Smooth muscle cell (in vitro differentiated cells): ENCODE measurements around the gene GRPEL2. TPM values are rescaled to one million over a fixed set of nuclear protein-coding genes. Genes with fewer than 3 reads are reported as not detected.

Source experiments
- DNase-seq: peaks from one replicate; lab custom pipeline; 2025; ENCODE audit not compliant: unreplicated experiment; lab: John Stamatoyannopoulos, UW
- H2AFZ ChIP-seq: fragments of 200-600 bp; sonication (generic); 2 replicates; pipeline ENCODE4 v1.6.0; 2016; ENCODE audit warnings: antibody characterized with exemption, low read depth, mild to moderate bottlenecking
- H3F3A ChIP-seq: fragments of 200-600 bp; sonication (generic); 2 replicates; pipeline ENCODE4 v1.6.0; 2017; ENCODE audit warnings: antibody characterized with exemption, low read depth
- H3K27ac ChIP-seq: fragments of 200-600 bp; sonication (generic); 2 replicates; pipeline ENCODE4 v1.5.1; 2016; ENCODE audit warnings: low read depth, mild to moderate bottlenecking
- H3K27me3 ChIP-seq: fragments of 200-600 bp; sonication (generic); 2 replicates; pipeline ENCODE4 v1.6.1; 2016; ENCODE audit warnings: low read depth, mild to moderate bottlenecking
- H3K36me3 ChIP-seq: fragments of 200-600 bp; sonication (generic); 2 replicates; pipeline ENCODE4 v1.5.1; 2016; ENCODE audit warnings: low read depth
- H3K4me1 ChIP-seq: fragments of 200-600 bp; sonication (generic); 2 replicates; pipeline ENCODE4 v1.5.1; 2016; ENCODE audit warnings: low read depth
- H3K4me2 ChIP-seq: fragments of 200-600 bp; sonication (generic); 2 replicates; pipeline ENCODE4 v1.6.0; 2016; ENCODE audit warnings: mild to moderate bottlenecking
- H3K4me3 ChIP-seq: fragments of 200-600 bp; sonication (generic); 2 replicates; pipeline ENCODE4 v1.5.1; 2016; ENCODE audit warnings: mild to moderate bottlenecking
- H3K79me2 ChIP-seq: fragments of 200-600 bp; sonication (generic); 2 replicates; pipeline ENCODE4 v1.6.0; 2016; ENCODE audit warnings: low read depth, mild to moderate bottlenecking
- H3K9ac ChIP-seq: fragments of 200-600 bp; sonication (generic); 2 replicates; pipeline ENCODE4 v1.6.0; 2016; ENCODE audit warnings: low read depth
- H3K9me3 ChIP-seq: fragments of 200-600 bp; sonication (generic); replicated peaks from 2 replicates; pipeline ENCODE4 v1.5.1; 2016; ENCODE audit warnings: low read depth
- H4K20me1 ChIP-seq: fragments of 200-600 bp; sonication (generic); 2 replicates; pipeline ENCODE4 v1.6.0; 2016; ENCODE audit warnings: low read depth
- CTCF ChIP-seq: fragments of 200-600 bp; sonication (generic); IDR thresholded peaks from 2 replicates; pipeline ENCODE4 v1.5.1; 2017; ENCODE audit warnings: borderline replicate concordance, mild to moderate bottlenecking, antibody characterized with exemption; ENCODE audit not compliant: insufficient read depth, poor library complexity, severe bottlenecking
- WGBS: methylation state at CpG from one replicate; pipeline ENCODE4 v1.1.7; 2016; ENCODE audit warnings: low lambda C conversion rate; 5-methylcytosine and 5-hydroxymethylcytosine counted together
- polyA plus RNA-seq: library from polyadenylated mRNA; unstranded; fragments of >200 nt; fragmentation: Nextera tagmentation; extraction: Ambion mirVana; gene quantifications from 2 replicates; pipeline ENCODE4 v1.2.1, GENCODE V29; 2016
- total RNA-seq: library from RNA; depleted of rRNA; stranded (reverse); fragments of >200 nt; gene quantifications from 2 replicates; pipeline ENCODE4 v1.2.3, GENCODE V29; 2014

The GRPEL2 gene
- total and polyA plus RNA-seq, 2 experiments from 2014 or later, result 5.2 to 13.0 TPM

- H3K27me3 ChIP-seq, result no peaks in the 10 kb centered on the region
- DNase-seq, result no peak
- no peak overlapping the region for H3K27ac ChIP-seq
- no peaks in the 10 kb centered on the region for H3K79me2 ChIP-seq
- no peak overlapping the region for H3K4me3 ChIP-seq
- no peak overlapping the region for H3K4me2 ChIP-seq
- H3K9ac ChIP-seq, result no peak overlapping the region
- WGBS, result 88% methylated on average over 10 of the region's 11 CpGs
- no peak for TF ChIP-seq CTCF
- H3F3A ChIP-seq, result no peaks in the 10 kb centered on the region
- no peaks in the 10 kb centered on the region for H3K9me3 ChIP-seq
- no peak overlapping the region for H2AFZ ChIP-seq
- H3K36me3 ChIP-seq, result no peaks in the 10 kb centered on the region
- no peaks in the 10 kb centered on the region for H3K4me1 ChIP-seq
- no peaks in the 10 kb centered on the region for H4K20me1 ChIP-seq
Measured at GRCh38 chr5:149304195-149305078, 40.9 kb upstream of the GRPEL2 start.

GRCh38 chr5:149309354-149309753 is 35.9 kb upstream of the GRPEL2 start:
- Histone ChIP-seq H3K9me3 (no peaks in the 10 kb centered on the region), H4K20me1 (no peaks in the 10 kb centered on the region), H3K36me3 (no peaks in the 10 kb centered on the region), H2AFZ (no peak overlapping the region), H3K27me3 (peaks cover 2% of the 10 kb centered on the region), H3K4me1 (no peaks in the 10 kb centered on the region), H3K4me2 (no peak overlapping the region), H3K27ac (no peak overlapping the region), H3K9ac (no peak overlapping the region), H3F3A (no peaks in the 10 kb centered on the region), H3K79me2 (no peaks in the 10 kb centered on the region), H3K4me3 (no peak overlapping the region)
- DNase-seq, result no peak
- TF ChIP-seq CTCF, result no peak
- WGBS, result 93% methylated on average over 6 of the region's 6 CpGs

- Histone ChIP-seq H3K4me1 (no peaks in the 10 kb centered on the region), H3K4me2 (no peak overlapping the region), H3K79me2 (no peaks in the 10 kb centered on the region), H3K27ac (no peak overlapping the region), H4K20me1 (no peaks in the 10 kb centered on the region), H3K4me3 (no peak overlapping the region), H3K36me3 (no peaks in the 10 kb centered on the region), H3K27me3 (peaks cover 2% of the 10 kb centered on the region), H3K9me3 (no peaks in the 10 kb centered on the region), H3F3A (no peaks in the 10 kb centered on the region), H2AFZ (no peak overlapping the region), H3K9ac (no peak overlapping the region)
- no peak for DNase-seq
- 96% methylated on average over 4 of the region's 4 CpGs for WGBS
- no peak for TF ChIP-seq CTCF
Measured at GRCh38 chr5:149310488-149310887, 34.8 kb upstream of the GRPEL2 start.
